Pancreas (tissue), 10 donors: ENCODE results near the gene EFCAB6. TPM values are rescaled to one million over a fixed set of nuclear protein-coding genes. Genes with fewer than 3 reads are reported as not detected.

Experiments
- ATAC-seq, 4 donors: fragments of 200-7000 bp; cut with Tn5 transposase; one replicate each; pipeline versions ENCODE4 v1.8.0 to v1.9.1; 2020; ENCODE audit warnings: mild to moderate bottlenecking in 4 of 4, moderate library complexity in 4 of 4
- DNase-seq, 6 donors: peaks; one replicate each; pipeline ENCODE4 v3.0.0-alpha.2; 2020
- FAIRE-seq: peaks from 2 replicates; lab custom pipeline; 2012; peaks lifted over from hg19 to GRCh38; lab: Jason Lieb, UNC
- H3K27ac ChIP-seq, 4 donors: fragments of 200-600 bp; sonication (generic); 1 replicate in 3 of 4; 2 replicates in 1 of 4; pipeline versions ENCODE4 v1.5.0 to v1.8.0; 2020
- H3K27me3 ChIP-seq, 4 donors: fragments of 200-600 bp; one replicate each; pipeline ENCODE4 v1.8.0; 2021
- H3K36me3 ChIP-seq, 3 donors: fragments of 200-600 bp; sonication (generic) in 1 of 3; one replicate each; pipeline versions ENCODE4 v1.5.0 to v1.8.0; 2020 to 2021
- H3K4me1 ChIP-seq, 3 donors: fragments of 200-600 bp; one replicate each; pipeline ENCODE4 v1.8.0; 2021
- H3K4me3 ChIP-seq, 4 donors: fragments of 200-600 bp; sonication (generic) in 2 of 4; one replicate each; pipeline versions ENCODE4 v1.5.0 to v1.8.0; 2020 to 2021
- H3K9me3 ChIP-seq, 4 donors: fragments of 200-600 bp; one replicate each; pipeline ENCODE4 v1.8.0; 2021
- CTCF ChIP-seq, 4 donors: fragments of 200-600 bp; sonication (generic) in 3 of 4; IDR thresholded peaks; one replicate each; pipeline versions ENCODE4 v1.5.0 to v1.8.0; 2021; ENCODE audit warnings: antibody characterized with exemption in 4 of 4
- WGBS, 2 donors: extraction: QIAGEN DNeasy Blood & Tissue Kit; methylation state at CpG; one replicate each; pipeline ENCODE4 v1.1.7; 2013; 5-methylcytosine and 5-hydroxymethylcytosine counted together
- intact Hi-C, 3 donors: fragments of 100-400 bp; cut with DNase I; formaldehyde crosslinking; loops; one replicate each; pipeline versions ENCODE4 v1.11.1 to v1.14.2; 2022
- polyA plus RNA-seq, 2 donors: library from polyadenylated mRNA; stranded (reverse); fragments of 200-250 nt; gene quantifications; one replicate each; pipeline ENCODE4 v1.2.3, GENCODE V29; 2013
- total RNA-seq, 6 donors: library from RNA; stranded (reverse); fragmentation: NEBNext Ultra II Directional in 4 of 6; extraction: Animal tissue kit (Norgen Biotek cat#: 25700) in 4 of 6; gene quantifications; one replicate each; pipeline versions ENCODE4 v1.2.1 to v1.2.4, GENCODE V29; 2021 to 2023
- donor health status: healthy with polysubstance abuse.
- donor health status: DM: no; HTN: no; CAD: no; lungs with moderate emphysema.
- donor health status: DM: no; HTN: no; CAD: no.
- donor health status: control.
- donor health status: control.
- donor health status: Bipolar disorder and iron deficiency.
- donor health status: DM: yes; HTN: yes; CAD: no.
- donor health status: DM: no; HTN: no; CAD: no.
- donor health status: DM: no; HTN: no; CAD: no.
- donor health status: DM: yes; HTN: yes; CAD: no.

Gene EFCAB6
- total and polyA plus RNA-seq, 8 donors: 1.6 to 3.4 (median 2.2) TPM

- no peak for FAIRE-seq
Measured at GRCh38 chr22:43530349-43531201, 281.5 kb downstream of the EFCAB6 start.

GRCh38 chr22:43529934-43530333 lies 282.2 kb downstream of the EFCAB6 start:
- H3K27me3 ChIP-seq: peaks cover 0 to 3% (median 0%) of the 10 kb centered on the region in 4 donors
- WGBS, 2 donors: 84 to 86% methylated on average over 9 of the region's 9 CpGs
- no peak overlapping the region for H3K4me3 ChIP-seq
- no peak overlapping the region for H3K27ac ChIP-seq
- intact Hi-C loops: no loop called here
- H3K36me3 ChIP-seq: no peaks in the 10 kb centered on the region
- ATAC-seq (no peak), FAIRE-seq (no peak), DNase-seq (no peak)
- no peaks in the 10 kb centered on the region for H3K4me1 ChIP-seq
- H3K9me3 ChIP-seq: no peaks in the 10 kb centered on the region
- no peak for TF ChIP-seq CTCF (IDR thresholded peaks at IDR 0.05)

More at GRCh38 chr22:43530349-43531201, 281.5 kb downstream of the EFCAB6 start:
- H3K4me3 ChIP-seq: no peak overlapping the region
- H3K27me3 ChIP-seq: no peaks in the 10 kb centered on the region
- no peak for ATAC-seq
- no peaks in the 10 kb centered on the region for H3K4me1 ChIP-seq
- TF ChIP-seq CTCF (IDR thresholded peaks at IDR 0.05): no peak
- 88% methylated on average over 34 of the region's 34 CpGs for WGBS, 2 donors
- no peaks in the 10 kb centered on the region for H3K36me3 ChIP-seq
- no peaks in the 10 kb centered on the region for H3K9me3 ChIP-seq
- DNase-seq: no peak
- no peak overlapping the region for H3K27ac ChIP-seq
- intact Hi-C loops: no loop called here

- no peak overlapping the region for H3K27ac ChIP-seq
- no peak overlapping the region for H3K4me3 ChIP-seq
- no peaks in the 10 kb centered on the region for H3K4me1 ChIP-seq
- no peaks in the 10 kb centered on the region for H3K36me3 ChIP-seq
- WGBS, 2 donors: 95 to 100% methylated on average over 2 of the region's 2 CpGs
- intact Hi-C loops: no loop called here
- DNase-seq: no peak
- H3K27me3 ChIP-seq: peaks cover 0 to 3% (median 0%) of the 10 kb centered on the region in 4 donors
- ATAC-seq: no peak
- FAIRE-seq: no peak
- no peak for TF ChIP-seq CTCF (IDR thresholded peaks at IDR 0.05)
- H3K9me3 ChIP-seq: no peaks in the 10 kb centered on the region
Measured at GRCh38 chr22:43529461-43529860, 282.6 kb downstream of the EFCAB6 start.

- no peak for TF ChIP-seq CTCF (IDR thresholded peaks at IDR 0.05)
- intact Hi-C loops: no loop called here
- no peaks in the 10 kb centered on the region for H3K4me1 ChIP-seq
- ATAC-seq: no peak
- H3K9me3 ChIP-seq: no peaks in the 10 kb centered on the region
- H3K27me3 ChIP-seq: peaks cover 0 to 3% (median 0%) of the 10 kb centered on the region in 4 donors
- FAIRE-seq: no peak
- no peak overlapping the region for H3K4me3 ChIP-seq
- no peak for DNase-seq
- no peak overlapping the region for H3K27ac ChIP-seq
- whole genome bisulfite sequencing, 2 donors: 76 to 77% methylated on average over 12 of the region's 12 CpGs
- H3K36me3 ChIP-seq: no peaks in the 10 kb centered on the region
Measured at GRCh38 chr22:43528601-43529360, 283.3 kb downstream of the EFCAB6 start.
